ENCODE data around the gene LPAR5.

- no peak for TF ChIP-seq POLR2A (IDR thresholded peaks at IDR 0.05)
- TF ChIP-seq CTCF (IDR thresholded peaks at IDR 0.05) = no peak
These were observed 5.0 kb downstream of the LPAR5 start for GRCh38 chr12:6630736-6631135.
